T-helper 17 cell (primary cell): ENCODE results near the gene MERTK. TPM values are rescaled to one million over a fixed set of nuclear protein-coding genes. Genes with fewer than 3 reads are reported as not detected.
"Not testable (repeated sequence)": the region's sequence is repeated elsewhere in the genome, so short reads cannot be mapped to it uniquely, and the experiment has no call there.

Source experiments
- ATAC-seq: fragments of 150-1000 bp; cut with Tn5 transposase; 2 replicates; pipeline ENCODE4 v1.10.0; 2021; ENCODE audit warnings: mild to moderate bottlenecking, moderate library complexity
- DNase-seq, 3 donors: peaks; one replicate each; pipeline versions ENCODE4 v3.0.0 to v3.0.0-alpha.2; 2020 to 2021
- H3K9me3 ChIP-seq: one replicate; pipeline ENCODE4 v1.7.0; 2013; ENCODE audit warnings: low read length, mild to moderate bottlenecking; ENCODE audit not compliant: control insufficient read depth, poor library complexity, severe bottlenecking
- H3K27ac Mint-ChIP-seq: one replicate; pipeline ENCODE4 v1.8.0; 2022; ENCODE audit warnings: mild to moderate bottlenecking, moderate library complexity, mixed read lengths
- H3K27me3 Mint-ChIP-seq: one replicate; pipeline ENCODE4 v1.8.0; 2022; ENCODE audit warnings: mixed read lengths
- H3K36me3 Mint-ChIP-seq: one replicate; pipeline ENCODE4 v1.8.0; 2022; ENCODE audit warnings: low read depth, mixed read lengths
- H3K4me1 Mint-ChIP-seq: one replicate; pipeline ENCODE4 v1.8.0; 2022; ENCODE audit warnings: mild to moderate bottlenecking, mixed read lengths
- H3K4me3 Mint-ChIP-seq: one replicate; pipeline ENCODE4 v1.8.0; 2022; ENCODE audit warnings: mild to moderate bottlenecking, moderate library complexity, mixed read lengths
- total RNA-seq, 4 donors: library from RNA in 2 of 4; stranded (reverse) in 2 of 4; gene quantifications; one replicate each; pipeline ENCODE4 v1.2.3 and lab custom pipeline; 2022 to 2026

The MERTK gene
- total RNA-seq, 2 donors from 2014 or later, result 0.12 to 0.13 TPM

DNA sequence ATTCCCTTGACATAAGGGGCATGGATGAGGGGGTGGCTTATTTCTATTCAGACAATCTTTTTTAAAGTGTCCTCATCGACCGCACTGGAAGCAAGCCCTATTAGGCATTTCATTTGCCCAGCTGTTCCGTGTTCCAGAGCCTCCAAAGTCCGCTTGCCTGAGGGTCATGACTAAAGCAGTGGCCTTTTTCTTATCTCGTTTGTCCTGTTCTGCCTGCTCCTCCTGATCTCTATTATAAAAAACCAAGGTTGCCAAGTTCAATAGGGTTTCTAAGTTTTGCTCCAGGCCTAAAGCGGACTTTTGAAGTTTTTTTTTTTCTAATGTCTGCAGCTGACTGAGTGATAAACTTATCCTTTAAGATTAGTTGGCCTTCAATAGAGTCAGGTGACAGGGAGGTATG, 143.1 kb downstream of the MERTK start:
- DNase-seq, H3K4me1 Mint-ChIP-seq, H3K27me3 Mint-ChIP-seq, H3K9me3 ChIP-seq, ATAC-seq, H3K36me3 Mint-ChIP-seq, H3K4me3 Mint-ChIP-seq, H3K27ac Mint-ChIP-seq: not testable (repeated sequence)

DNA sequence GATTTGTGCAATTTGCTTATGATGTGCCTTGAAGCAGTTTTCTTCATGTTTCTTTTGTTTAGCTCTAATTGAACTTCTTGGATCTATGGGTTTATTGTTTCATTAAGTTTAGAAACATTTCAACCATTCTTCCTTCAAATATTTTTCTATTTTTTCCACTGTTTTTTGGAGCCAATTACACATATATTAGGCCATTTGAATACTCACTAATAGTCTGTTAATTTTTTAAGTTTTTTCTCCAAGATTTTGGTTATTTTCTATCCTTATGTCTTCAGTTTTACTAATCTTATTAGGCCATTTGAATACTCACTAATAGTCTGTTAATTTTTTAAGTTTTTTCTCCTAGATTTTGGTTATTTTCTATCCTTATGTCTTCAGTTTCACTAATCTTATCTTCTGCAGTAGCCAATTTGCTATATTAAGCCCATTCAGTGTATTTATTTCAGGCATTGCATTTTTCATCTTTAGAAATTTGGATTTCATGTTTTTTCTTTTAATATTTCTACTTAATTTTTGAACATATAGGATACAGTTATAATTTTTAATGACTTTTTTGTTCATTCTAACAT, 147.1 kb downstream of the MERTK start:
- peaks cover 8% of the 10 kb centered on the region for H3K27me3 Mint-ChIP-seq
- no peak overlapping the region for H3K4me3 Mint-ChIP-seq
- no peaks in the 10 kb centered on the region for H3K4me1 Mint-ChIP-seq
- H3K9me3 ChIP-seq, result no peaks in the 10 kb centered on the region
- no peak for DNase-seq
- ATAC-seq, result no peak
- H3K36me3 Mint-ChIP-seq, result peaks cover 3% of the 10 kb centered on the region
- no peak overlapping the region for H3K27ac Mint-ChIP-seq

DNA sequence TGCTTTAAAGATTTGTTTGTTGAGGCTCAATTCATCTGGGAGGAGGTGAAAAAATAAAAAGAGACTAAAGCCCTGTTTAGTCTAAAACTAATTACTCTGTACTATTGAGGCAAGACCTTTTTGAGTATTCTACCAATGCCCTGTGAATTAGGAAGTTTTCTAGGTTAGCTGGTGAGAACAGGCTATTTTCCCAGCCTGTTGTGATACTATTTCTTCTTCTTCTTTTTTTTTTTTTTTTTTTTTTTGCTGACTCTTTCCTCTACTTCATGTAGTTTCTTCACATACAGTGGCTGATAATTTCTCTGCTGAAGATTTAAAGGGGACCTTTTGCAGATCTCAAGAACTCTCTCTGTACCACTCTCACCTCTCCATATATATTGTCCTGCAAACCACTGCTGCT, 147.8 kb downstream of the MERTK start:
- Mint-ChIP-seq H3K4me1 (no peaks in the 10 kb centered on the region), H3K36me3 (peaks cover 3% of the 10 kb centered on the region), H3K27me3 (peaks cover 8% of the 10 kb centered on the region), H3K4me3 (no peak overlapping the region), H3K27ac (no peak overlapping the region)
- ATAC-seq, result no peak
- no peaks in the 10 kb centered on the region for H3K9me3 ChIP-seq
- DNase-seq, result no peak

DNA sequence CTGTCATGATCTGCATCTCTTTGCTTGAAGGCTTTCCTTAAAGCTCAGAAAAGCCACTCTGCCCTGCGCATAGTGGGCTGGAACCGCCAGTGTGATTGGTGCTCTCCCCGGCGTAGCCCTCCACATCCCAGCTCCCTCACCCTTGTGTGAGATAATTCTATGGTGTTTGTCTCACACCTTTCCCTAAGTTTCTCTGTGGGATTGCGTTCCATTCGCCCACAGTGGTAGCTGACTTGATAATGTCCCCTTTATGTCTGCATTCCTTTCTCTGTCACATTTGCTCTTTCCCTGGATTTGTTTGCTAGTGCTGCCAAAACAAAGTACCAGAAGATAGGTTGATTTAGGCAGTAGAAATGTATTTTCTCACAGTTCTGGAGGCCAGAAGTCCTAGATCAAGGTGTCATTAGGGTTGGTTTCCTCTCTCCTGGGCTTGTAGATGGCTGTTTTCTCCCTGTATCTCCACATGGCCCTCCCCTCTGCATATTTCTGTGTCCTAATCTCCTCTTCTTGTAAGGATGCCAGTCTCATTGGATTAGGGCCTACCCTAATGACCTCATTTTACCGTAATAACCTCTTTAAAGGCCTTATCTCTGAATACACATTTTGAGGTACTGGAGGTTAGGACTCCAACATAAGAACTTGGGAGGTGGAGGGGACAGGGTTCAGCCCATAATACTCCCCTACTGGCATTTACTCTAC, 149.3 kb downstream of the MERTK start:
- H3K4me3 Mint-ChIP-seq, result peak overlapping the region; percentile 55
- no peaks in the 10 kb centered on the region for H3K9me3 ChIP-seq
- ATAC-seq (no peak), DNase-seq (no peak)
- H3K27ac Mint-ChIP-seq, result no peak overlapping the region
- H3K27me3 Mint-ChIP-seq, result peaks cover 8% of the 10 kb centered on the region
- H3K36me3 Mint-ChIP-seq, result peaks cover 3% of the 10 kb centered on the region
- no peaks in the 10 kb centered on the region for H3K4me1 Mint-ChIP-seq

DNA sequence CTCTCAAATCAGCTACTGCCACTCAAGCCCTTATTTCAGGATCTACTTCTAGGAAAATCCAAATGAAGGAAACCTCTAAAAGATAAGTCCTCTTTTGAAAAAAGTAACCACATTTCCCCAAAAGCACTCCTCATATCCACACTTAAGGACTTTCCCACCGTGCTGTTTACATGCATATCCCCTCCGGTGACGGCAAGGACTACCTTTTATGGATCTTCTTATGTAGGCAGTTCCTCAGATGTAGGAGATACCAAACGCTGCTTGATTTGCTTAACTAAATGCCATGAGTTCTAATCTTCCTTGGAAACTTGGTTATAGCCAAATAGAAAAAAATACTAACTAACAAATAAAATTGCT, 149.8 kb downstream of the MERTK start:
- DNase-seq (no peak), ATAC-seq (no peak)
- Mint-ChIP-seq H3K36me3 (peaks cover 3% of the 10 kb centered on the region), H3K4me3 (no peak overlapping the region), H3K27ac (no peak overlapping the region), H3K4me1 (no peaks in the 10 kb centered on the region), H3K27me3 (peaks cover 8% of the 10 kb centered on the region)
- no peaks in the 10 kb centered on the region for H3K9me3 ChIP-seq

DNA sequence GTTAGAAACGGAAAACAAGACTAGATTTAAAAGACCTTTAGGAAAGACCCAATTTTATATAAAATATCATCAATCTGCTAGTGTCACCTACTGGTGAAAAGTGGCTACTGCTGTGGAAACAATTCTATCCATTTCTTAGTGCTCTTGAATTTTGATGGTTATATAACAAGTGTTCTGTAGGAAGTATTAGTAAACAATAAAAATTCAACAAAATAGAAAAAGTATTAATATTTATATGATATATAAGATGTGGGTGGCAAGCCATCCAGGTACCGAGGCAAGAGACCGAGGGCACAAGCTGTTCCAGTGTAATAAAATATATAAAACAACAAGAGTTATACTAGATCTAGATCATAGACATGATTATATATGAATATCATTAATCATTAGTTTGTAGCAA, 150.5 kb downstream of the MERTK start:
- Mint-ChIP-seq H3K4me1 (peaks cover 5% of the 10 kb centered on the region), H3K27me3 (peaks cover 8% of the 10 kb centered on the region), H3K4me3 (no peak overlapping the region), H3K36me3 (peaks cover 3% of the 10 kb centered on the region), H3K27ac (no peak overlapping the region)
- ATAC-seq (peak; percentile 86), DNase-seq (no peak)
- H3K9me3 ChIP-seq, result no peaks in the 10 kb centered on the region

DNA sequence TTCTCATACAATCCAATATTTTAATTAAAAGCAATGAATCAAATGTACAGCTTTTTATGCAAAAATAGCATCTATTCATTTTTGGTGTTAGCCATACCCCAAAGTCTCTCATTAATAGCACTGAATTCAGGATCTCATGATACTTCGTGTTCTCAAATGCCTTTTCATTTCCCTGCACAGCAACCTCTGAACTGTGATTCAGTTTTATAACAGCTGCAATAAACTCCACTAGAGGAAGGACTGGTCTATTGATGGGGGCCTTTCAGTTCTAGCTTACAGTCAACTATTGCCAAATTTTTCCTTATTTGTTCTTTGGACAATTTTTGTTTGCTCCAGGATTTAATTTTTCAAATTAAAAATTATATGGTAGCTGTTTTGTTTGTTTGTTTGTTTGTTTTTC, 151.9 kb downstream of the MERTK start:
- Mint-ChIP-seq H3K4me3 (no peak overlapping the region), H3K27ac (no peak overlapping the region), H3K27me3 (peaks cover 8% of the 10 kb centered on the region), H3K36me3 (peaks cover 2% of the 10 kb centered on the region), H3K4me1 (peaks cover 5% of the 10 kb centered on the region)
- no peak for DNase-seq
- H3K9me3 ChIP-seq, result no peaks in the 10 kb centered on the region
- no peak for ATAC-seq

DNA sequence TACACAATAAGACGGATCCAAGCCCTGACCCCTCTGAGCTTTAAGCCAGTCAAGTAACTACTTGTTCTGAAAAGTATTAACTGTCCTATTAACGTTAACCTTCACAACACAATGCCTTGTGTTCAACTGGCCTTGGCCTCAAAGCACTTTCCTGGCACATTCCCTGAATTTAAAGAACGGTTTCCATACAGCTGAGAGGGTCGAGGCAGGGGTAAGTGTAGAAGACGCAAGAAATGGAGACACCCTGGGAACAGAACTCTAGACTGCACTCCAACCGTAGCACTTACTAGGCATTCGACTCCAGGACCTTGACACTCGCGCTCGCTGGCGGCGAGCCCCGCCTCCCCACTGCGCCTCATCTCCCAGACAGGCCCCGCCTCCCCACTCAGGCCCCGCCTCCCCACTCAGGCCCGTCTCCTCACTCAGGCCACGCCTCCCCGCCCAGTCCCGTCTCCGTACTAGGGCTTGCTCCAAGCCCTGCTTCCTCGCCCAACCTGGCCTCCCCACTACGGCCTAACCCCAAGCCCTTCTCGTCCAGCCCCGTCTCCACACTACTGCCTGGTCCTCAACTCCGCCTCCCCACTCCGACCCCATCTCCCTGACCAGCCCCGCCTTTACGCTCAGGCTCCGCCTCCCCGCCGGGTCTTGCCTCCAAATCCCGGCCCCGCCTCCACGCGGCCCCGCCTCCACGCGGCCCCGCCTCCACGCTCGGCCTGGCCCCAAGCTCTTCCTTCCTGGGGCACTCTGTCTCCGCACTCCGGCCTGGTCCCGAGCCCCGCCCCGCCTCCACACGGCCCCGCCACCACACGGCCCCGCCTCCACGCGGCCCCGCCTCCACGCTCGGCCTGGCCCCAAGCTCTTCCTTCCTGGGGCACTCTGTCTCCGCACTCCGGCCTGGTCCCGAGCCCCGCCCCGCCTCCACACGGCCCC, 155.8 kb downstream of the MERTK start:
- H3K9me3 ChIP-seq, result no peaks in the 10 kb centered on the region
- Mint-ChIP-seq H3K27me3 (no peaks in the 10 kb centered on the region), H3K36me3 (peaks cover 7% of the 10 kb centered on the region), H3K27ac (peak overlapping the region; percentile 84), H3K4me3 (peak overlapping the region; percentile 95), H3K4me1 (peaks cover 27% of the 10 kb centered on the region)
- DNase-seq, result peak; percentile 94 to 98 (median 98)
- ATAC-seq, result peak; percentile 68

DNA sequence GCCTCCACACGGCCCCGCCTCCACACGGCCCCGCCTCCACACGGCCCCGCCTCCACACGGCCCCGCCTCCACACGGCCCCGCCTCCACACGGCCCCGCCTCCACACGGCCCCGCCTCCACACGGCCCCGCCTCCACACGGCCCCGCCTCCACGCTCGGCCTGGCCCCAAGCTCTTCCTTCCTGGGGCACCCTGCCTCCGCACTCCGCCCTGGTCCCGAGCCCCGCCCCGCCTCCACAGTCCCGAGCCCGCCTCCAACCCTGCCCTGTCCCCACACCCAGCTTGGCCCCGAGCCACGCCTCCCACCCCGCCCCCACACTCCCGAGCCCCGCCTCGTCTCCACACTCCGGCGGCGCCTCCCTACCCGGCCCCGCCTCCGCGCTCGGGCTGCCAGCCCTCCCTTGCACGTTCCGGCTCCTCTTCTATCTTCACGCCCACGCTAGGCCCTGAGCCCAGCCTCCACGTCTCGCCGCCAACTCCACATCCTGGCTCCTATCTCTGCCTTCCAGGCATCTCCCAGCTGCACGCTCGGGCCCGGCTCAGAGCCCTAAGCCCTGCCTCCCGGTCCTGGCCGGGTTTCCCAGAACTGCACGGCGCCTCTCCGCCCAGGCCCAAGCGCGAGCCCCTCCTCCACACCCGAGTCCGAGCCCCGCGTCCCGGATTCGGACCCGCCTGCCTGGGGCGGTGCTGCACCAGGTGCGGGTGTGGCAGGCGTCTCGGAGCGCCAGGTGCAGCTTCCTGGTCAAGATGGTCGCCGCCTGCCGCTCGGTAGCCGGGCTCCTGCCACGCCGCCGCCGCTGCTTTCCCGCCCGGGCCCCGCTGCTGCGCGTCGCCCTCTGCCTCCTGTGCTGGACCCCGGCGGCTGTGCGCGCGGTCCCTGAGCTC, 156.7 kb downstream of the MERTK start, which contains the start of gene TMEM87B:
Gene TMEM87B (plus strand): TSS at position 423 of the 883 bp plus-strand sequence. CDS start 323 bp downstream, at position 746.
- ATAC-seq (peak; percentile 78), DNase-seq (peak; percentile 93 to 99 (median 99))
- peak within 1 kb of the TSS; percentile 92 for H3K27ac Mint-ChIP-seq
- peak within 1 kb of the TSS; percentile 95 for H3K4me3 Mint-ChIP-seq
- H3K36me3 Mint-ChIP-seq, result peaks cover 9% of the 10 kb centered on the region
- no peaks in the 10 kb centered on the region for H3K9me3 ChIP-seq
- peaks cover 30% of the 10 kb centered on the region for H3K4me1 Mint-ChIP-seq
- no peaks in the 10 kb centered on the region for H3K27me3 Mint-ChIP-seq

DNA sequence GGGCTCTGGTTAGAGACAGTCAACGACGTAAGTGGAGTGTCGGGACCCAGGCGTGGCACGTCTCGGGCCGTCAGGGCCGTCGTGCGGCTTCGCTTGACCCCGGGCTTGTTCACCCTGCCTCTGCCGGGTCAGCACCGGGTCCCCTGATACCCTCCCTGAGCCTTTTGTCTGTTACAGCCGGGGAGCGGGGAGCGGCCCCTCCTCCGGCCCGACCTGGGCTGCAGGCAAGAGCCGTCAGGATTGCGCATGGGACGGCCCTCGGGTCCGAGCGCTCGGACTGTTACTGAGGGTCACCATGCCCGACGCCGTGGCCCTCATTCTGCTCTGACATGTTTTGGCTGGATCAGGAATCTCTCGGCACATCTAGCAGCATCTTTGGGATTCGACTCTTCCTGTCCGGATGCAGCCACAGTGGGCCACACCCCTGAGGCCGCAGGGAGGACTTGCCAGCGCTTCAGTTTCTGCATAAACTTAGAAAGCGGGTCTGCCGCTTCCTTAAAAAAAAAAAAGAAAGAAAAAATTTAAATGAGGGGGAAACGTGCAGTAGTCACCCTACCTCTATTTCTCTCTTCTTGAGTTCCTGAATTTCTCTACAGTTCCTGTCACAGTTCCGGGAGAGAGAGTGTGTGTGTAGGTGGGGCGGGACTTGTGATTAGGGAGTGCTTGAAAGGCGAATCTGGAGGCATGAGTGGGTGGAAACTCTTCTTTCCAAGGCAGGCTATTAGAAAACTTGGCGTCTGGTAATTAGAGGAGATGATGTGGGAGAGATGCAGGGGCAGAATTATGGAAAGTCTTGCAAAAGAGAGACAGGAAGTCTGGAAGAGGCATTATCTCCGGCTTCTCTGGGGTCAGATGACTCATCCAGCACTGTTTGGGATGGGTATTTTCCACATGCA, 157.6 kb downstream of the MERTK start:
- peak overlapping the region; percentile 90 for H3K4me3 Mint-ChIP-seq
- peaks cover 30% of the 10 kb centered on the region for H3K4me1 Mint-ChIP-seq
- H3K9me3 ChIP-seq, result no peaks in the 10 kb centered on the region
- ATAC-seq (no peak), DNase-seq (peak in 2 of 3 donors; percentile 13 to 19)
- H3K27ac Mint-ChIP-seq, result peak overlapping the region; percentile 92
- peaks cover 9% of the 10 kb centered on the region for H3K36me3 Mint-ChIP-seq
- H3K27me3 Mint-ChIP-seq, result no peaks in the 10 kb centered on the region

DNA sequence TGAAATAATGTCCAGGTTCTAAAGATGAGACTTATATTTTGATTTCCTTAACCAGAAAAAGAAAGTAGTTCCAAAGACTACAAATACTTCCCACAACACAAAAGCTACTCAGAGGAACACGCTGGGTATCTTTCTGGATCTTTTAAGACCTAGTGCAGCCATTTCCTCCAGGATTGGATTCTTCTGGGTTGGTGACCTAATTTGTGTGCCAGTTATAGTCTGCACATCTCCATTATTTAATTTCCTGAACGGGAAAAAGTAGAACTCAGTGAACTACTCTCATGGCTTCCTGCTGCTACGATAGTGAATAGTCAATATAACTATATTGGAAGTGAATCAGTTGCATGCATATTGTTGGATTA, 158.2 kb downstream of the MERTK start:
- Mint-ChIP-seq H3K4me1 (peaks cover 32% of the 10 kb centered on the region), H3K27ac (peak overlapping the region; percentile 92)

DNA sequence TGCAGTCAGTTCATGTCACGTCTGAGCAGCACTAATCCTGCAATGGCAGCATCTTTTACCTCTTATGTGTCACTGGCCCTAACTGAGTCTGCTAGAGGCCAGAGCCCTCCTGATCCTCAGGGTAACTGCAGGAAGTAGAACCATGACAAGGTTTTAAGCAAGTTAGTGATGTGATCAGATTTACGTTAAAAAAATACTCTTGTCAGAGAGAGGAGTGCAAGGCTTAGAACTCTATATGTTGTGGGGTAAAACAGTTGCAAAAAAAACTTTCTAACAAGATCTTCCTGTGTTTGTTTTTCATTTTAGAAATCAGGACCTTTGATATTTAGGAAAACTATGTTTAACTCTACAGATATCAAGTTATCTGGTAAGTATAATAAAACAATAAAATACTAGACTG, 161.3 kb downstream of the MERTK start:
- H3K27ac Mint-ChIP-seq, result peak overlapping the region; percentile 75

More for the DNA sequence above, 158.2 kb downstream of the MERTK start:
- no peaks in the 10 kb centered on the region for H3K9me3 ChIP-seq
- DNase-seq (no peak), ATAC-seq (no peak)
- Mint-ChIP-seq H3K36me3 (peaks cover 9% of the 10 kb centered on the region), H3K4me3 (peak overlapping the region; percentile 90), H3K27me3 (no peaks in the 10 kb centered on the region)

More for the DNA sequence above, 161.3 kb downstream of the MERTK start:
- no peak for DNase-seq
- Mint-ChIP-seq H3K4me3 (no peak overlapping the region), H3K27me3 (no peaks in the 10 kb centered on the region), H3K4me1 (peaks cover 38% of the 10 kb centered on the region), H3K36me3 (peaks cover 17% of the 10 kb centered on the region)
- ATAC-seq, result no peak
- H3K9me3 ChIP-seq, result no peaks in the 10 kb centered on the region
